Mucosa of descending colon (tissue), 3 donors: ENCODE measurements around the gene SLC6A7. TPM values are rescaled to one million over a fixed set of nuclear protein-coding genes. Genes with fewer than 3 reads are reported as not detected.

Experiments
- ATAC-seq: fragments of 200-7000 bp; cut with Tn5 transposase; one replicate; pipeline ENCODE4 v1.9.1; 2020; ENCODE audit warnings: mild to moderate bottlenecking, moderate library complexity
- DNase-seq, 3 donors: peaks; one replicate each; pipeline ENCODE4 v3.0.0-alpha.2; 2020
- H3K36me3 ChIP-seq: fragments of 200-600 bp; one replicate; pipeline ENCODE4 v1.8.0; 2021; ENCODE audit warnings: low read depth, mild to moderate bottlenecking
- H3K4me1 ChIP-seq: fragments of 200-600 bp; one replicate; pipeline ENCODE4 v1.8.0; 2021; ENCODE audit warnings: low read depth, mild to moderate bottlenecking
- H3K4me3 ChIP-seq: fragments of 200-600 bp; one replicate; pipeline ENCODE4 v1.8.0; 2021; ENCODE audit warnings: mild to moderate bottlenecking
- H3K9me3 ChIP-seq: fragments of 200-600 bp; one replicate; pipeline ENCODE4 v1.8.0; 2021; ENCODE audit warnings: mild to moderate bottlenecking
- intact Hi-C, 2 donors: fragments of 100-400 bp; cut with DNase I in 1 of 2; cut with micrococcal nuclease in 1 of 2; formaldehyde crosslinking; loops; one replicate each; pipeline versions ENCODE4 v1.11.0 to v1.11.1; 2022; cut with DNase I, micrococcal nuclease
- total RNA-seq, 3 donors: library from RNA; stranded (reverse); fragmentation: NEBNext Ultra II Directional in 2 of 3; extraction: Animal tissue kit (Norgen Biotek cat#: 25700) in 2 of 3; gene quantifications; one replicate each; pipeline versions ENCODE4 v1.2.1 to v1.2.4, GENCODE V29; 2021 to 2023
- TF ChIP-seq, protein P1 (sequence below): fragments of 200-600 bp; IDR thresholded peaks from one replicate; pipeline ENCODE4 v1.8.0; 2022; ENCODE audit warnings: antibody characterized with exemption, mild to moderate bottlenecking
- donor health status: DM: no; HTN: no; CAD: no; lungs with moderate emphysema.
- donor health status: DM: no; HTN: no; CAD: no.
- donor health status: DM: no; HTN: yes; CAD: no.

Gene SLC6A7
- total RNA-seq, 3 donors from 2014 or later, result 15.2 to 26.4 (median 18.9) TPM

GRCh38 chr5:150184006-150184405, 5.9 kb upstream of the SLC6A7 start:
- Histone ChIP-seq H3K9me3 (no peaks in the 10 kb centered on the region), H3K4me3 (no peak overlapping the region), H3K4me1 (peaks cover 93% of the 10 kb centered on the region), H3K36me3 (no peaks in the 10 kb centered on the region)
- ATAC-seq (no peak), DNase-seq (peak in 1 of 3 donors; percentile 15)
- intact Hi-C loops, result no loop called here
- TF ChIP-seq, protein P1, sequence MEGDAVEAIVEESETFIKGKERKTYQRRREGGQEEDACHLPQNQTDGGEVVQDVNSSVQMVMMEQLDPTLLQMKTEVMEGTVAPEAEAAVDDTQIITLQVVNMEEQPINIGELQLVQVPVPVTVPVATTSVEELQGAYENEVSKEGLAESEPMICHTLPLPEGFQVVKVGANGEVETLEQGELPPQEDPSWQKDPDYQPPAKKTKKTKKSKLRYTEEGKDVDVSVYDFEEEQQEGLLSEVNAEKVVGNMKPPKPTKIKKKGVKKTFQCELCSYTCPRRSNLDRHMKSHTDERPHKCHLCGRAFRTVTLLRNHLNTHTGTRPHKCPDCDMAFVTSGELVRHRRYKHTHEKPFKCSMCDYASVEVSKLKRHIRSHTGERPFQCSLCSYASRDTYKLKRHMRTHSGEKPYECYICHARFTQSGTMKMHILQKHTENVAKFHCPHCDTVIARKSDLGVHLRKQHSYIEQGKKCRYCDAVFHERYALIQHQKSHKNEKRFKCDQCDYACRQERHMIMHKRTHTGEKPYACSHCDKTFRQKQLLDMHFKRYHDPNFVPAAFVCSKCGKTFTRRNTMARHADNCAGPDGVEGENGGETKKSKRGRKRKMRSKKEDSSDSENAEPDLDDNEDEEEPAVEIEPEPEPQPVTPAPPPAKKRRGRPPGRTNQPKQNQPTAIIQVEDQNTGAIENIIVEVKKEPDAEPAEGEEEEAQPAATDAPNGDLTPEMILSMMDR, result no peak

DNA sequence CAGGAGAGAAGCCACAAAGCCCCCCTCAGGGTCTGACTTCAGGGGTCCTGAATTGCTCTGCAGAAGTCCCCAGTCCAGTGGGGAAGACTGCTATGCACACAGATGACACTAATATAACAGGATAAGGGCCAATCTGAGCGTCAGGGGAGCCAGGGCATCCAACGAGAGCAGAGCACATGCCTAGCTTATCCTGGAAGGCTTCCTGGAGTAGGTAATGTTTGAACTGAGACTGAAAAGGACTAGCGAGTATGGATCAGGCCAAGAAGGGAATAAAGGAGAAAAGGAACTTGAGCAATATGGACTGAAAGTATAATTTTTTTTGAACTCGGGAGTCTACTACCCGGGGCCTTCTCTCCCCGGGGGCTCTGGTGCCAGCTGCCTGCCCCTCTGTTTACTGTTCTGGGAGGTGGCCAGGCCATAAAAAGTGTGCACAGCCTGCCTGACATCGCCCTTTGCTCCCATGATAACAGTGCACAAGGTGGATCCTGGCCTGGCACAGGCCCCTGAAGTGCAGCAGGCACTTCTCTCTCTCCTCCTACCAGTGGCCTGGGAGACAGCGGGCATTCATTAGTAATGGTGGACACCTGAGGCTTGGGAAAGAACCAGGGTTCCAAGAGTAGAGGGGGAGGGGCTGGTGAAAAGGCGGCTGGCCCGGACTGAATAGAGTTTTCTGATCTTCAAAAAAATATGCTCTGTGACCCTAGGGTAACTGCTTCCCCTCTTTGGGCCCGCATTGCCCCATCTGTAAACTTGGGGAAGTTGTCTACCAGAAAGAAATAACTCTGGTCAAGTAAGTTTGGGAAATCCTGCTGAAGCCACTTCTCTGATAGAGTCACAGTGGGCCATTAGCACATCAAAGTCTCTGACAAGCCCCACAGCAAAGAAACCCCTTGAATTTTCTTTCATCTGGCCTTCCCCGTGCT, 4.6 kb upstream of the SLC6A7 start:
- peak; percentile 86 to 92 (median 87) for DNase-seq
- no peaks in the 10 kb centered on the region for H3K36me3 ChIP-seq
- H3K4me1 ChIP-seq, result peaks cover 83% of the 10 kb centered on the region

GRCh38 chr5:150186137-150186536, 3.7 kb upstream of the SLC6A7 start:
- DNase-seq, result peak in 2 of 3 donors; percentile 24 to 53
- Histone ChIP-seq H3K36me3 (no peaks in the 10 kb centered on the region), H3K4me1 (peaks cover 76% of the 10 kb centered on the region), H3K9me3 (no peaks in the 10 kb centered on the region), H3K4me3 (no peak overlapping the region)
- TF ChIP-seq, protein P1, result no peak
- intact Hi-C loops, result no loop called here
- ATAC-seq, result no peak

More for the DNA sequence above, 4.6 kb upstream of the SLC6A7 start:
- TF ChIP-seq, protein P1, result no peak
- intact Hi-C loops, result no loop called here
- Histone ChIP-seq H3K4me3 (no peak overlapping the region), H3K9me3 (no peaks in the 10 kb centered on the region)
- ATAC-seq, result peak; percentile 74

DNA sequence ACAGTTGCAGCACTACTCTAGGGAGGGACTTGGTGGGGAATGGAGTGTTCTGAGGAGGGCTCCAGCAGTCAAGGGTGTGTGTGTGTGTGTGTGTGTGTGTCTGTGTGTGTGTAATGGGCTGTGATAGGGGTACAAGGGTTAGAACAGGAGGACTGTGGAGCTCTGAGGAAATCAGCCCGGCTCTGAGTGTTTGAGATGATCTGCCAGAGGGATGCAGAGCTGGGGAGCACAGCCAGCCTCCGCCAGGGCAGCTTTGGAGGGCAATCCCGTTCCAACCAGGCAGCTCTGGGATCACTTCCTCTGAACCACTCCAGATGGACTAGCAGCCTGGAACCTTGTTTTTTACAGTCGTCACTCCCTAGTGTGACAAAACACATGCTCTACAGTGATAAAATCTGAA, 3.0 kb upstream of the SLC6A7 start:
- H3K4me3 ChIP-seq, result no peak overlapping the region
- H3K4me1 ChIP-seq, result peaks cover 68% of the 10 kb centered on the region
- intact Hi-C loops, result no loop called here
- no peaks in the 10 kb centered on the region for H3K36me3 ChIP-seq
- ATAC-seq (no peak), DNase-seq (peak in 2 of 3 donors; percentile 33 to 50)
- no peaks in the 10 kb centered on the region for H3K9me3 ChIP-seq
- TF ChIP-seq, protein P1, result no peak

- peak; percentile 55 to 63 (median 62) for DNase-seq
- H3K4me1 ChIP-seq, result peaks cover 54% of the 10 kb centered on the region
- ATAC-seq, result peak; percentile 27
Measured at GRCh38 chr5:150188146-150188842, 1.6 kb upstream of the SLC6A7 start.

More at GRCh38 chr5:150188146-150188842, 1.6 kb upstream of the SLC6A7 start:
- intact Hi-C loops, result no loop called here
- H3K36me3 ChIP-seq, result no peaks in the 10 kb centered on the region
- TF ChIP-seq, protein P1, result no peak
- no peak overlapping the region for H3K4me3 ChIP-seq
- no peaks in the 10 kb centered on the region for H3K9me3 ChIP-seq
